Measurements from ENCODE around the gene FHAD1.

DNA sequence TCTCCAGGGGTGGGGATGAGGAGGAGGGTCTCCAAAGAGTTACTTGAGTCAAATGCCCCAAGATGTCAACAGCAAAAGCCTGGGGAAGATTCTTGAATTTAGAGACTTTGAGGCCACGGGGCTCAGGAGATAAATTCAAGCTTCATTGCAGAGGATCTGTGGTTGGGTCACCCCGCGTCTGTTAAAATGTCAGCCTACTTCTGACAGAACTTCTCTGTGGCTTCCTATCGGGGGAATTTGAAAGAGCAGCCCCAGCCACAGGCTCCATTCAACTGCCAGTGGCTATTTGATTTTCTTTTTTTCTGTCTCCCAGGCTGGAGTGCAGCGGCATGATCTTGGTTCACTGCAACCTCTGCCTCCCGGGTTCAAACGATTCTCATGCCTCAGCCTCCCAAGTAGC, 100.2 kb downstream of the FHAD1 start:
- TF ChIP-seq, protein P1, sequence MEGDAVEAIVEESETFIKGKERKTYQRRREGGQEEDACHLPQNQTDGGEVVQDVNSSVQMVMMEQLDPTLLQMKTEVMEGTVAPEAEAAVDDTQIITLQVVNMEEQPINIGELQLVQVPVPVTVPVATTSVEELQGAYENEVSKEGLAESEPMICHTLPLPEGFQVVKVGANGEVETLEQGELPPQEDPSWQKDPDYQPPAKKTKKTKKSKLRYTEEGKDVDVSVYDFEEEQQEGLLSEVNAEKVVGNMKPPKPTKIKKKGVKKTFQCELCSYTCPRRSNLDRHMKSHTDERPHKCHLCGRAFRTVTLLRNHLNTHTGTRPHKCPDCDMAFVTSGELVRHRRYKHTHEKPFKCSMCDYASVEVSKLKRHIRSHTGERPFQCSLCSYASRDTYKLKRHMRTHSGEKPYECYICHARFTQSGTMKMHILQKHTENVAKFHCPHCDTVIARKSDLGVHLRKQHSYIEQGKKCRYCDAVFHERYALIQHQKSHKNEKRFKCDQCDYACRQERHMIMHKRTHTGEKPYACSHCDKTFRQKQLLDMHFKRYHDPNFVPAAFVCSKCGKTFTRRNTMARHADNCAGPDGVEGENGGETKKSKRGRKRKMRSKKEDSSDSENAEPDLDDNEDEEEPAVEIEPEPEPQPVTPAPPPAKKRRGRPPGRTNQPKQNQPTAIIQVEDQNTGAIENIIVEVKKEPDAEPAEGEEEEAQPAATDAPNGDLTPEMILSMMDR (IDR thresholded peaks at IDR 0.05) = no peak
- no peak for TF ChIP-seq POLR2A (IDR thresholded peaks at IDR 0.05)

All from right lobe of liver (tissue), 4 donors.